ENCODE measurements around the gene RAB3B. TPM values are rescaled to one million over a fixed set of nuclear protein-coding genes. Genes with fewer than 3 reads are reported as not detected.
"Not testable (repeated sequence)": the region's sequence is repeated elsewhere in the genome, so short reads cannot be mapped to it uniquely, and the experiment has no call there.

Gene RAB3B, protein sequence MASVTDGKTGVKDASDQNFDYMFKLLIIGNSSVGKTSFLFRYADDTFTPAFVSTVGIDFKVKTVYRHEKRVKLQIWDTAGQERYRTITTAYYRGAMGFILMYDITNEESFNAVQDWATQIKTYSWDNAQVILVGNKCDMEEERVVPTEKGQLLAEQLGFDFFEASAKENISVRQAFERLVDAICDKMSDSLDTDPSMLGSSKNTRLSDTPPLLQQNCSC
- 38.3 TPM for total RNA-seq

DNA sequence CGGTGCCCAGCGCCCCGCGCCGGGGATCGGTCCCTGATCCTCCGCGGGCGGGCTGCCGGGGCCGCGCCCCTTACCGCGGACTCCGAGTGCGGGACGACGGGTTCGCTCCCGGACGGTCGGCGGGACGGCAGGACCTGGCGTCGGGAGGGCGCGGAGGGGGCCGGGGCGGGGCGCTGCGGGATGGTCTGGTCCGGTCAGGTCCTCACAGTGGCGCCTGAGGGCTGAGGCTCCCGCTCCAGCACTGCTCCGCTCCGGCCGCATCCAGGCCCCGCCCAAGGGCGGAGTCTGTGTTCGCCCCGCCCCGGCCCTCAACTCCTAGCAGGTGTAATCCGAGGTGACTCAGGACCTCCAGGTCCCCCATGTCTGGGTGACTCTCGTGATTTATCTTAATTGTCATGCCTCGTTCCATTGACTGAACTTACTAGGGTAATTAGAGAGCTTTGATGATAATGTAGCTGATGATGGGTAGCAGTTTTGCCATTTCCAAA is at the start of gene RAB3B:
RAB3B (minus strand) TSS at position 223 of the 488 bp plus-strand sequence. CDS start 13,583 bp downstream, outside the sequence.
- DNase-seq (ENCODE audit: low spot score): peak; percentile 74

DNA sequence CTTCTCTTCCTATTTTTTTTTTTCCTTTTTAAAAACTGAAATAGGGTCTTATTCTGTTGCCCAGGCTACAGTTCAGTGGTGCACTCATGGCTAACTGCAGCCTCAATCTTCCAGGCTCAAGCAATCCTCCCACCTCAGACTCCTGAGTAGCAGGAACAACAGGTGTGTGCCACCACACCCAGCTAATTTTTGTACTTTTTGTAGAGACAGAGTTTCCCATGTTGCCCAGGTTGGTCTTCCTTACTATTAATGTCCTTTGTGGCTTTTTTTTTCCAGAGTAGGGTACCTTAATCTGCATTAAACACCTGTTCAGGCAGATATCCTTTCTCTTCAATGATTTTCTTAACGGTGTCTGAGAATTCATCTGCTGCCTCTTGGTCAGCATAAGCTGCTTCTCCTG is 47.4 kb upstream of the RAB3B start:
- DNase-seq (ENCODE audit: low spot score): no peak

DNA sequence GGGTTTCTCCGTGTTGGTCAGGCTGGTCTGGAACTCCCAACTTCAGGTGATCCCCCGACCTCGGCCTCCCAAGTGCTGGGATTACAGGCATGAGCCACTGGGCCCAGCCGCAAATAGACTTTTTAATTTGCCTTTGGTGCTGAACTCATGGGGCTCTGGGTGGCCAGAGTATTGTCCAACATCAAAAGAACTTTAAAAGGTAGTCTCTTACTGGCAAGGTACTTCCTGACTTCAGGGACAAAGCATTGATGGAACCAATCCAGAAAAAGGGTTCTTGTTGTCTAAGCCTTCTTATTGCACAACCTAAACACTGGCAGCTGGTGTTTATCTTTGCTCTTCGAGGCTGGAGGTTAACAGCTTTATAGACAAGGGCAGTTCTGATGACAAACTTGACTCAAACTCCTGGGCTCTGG is 46.9 kb upstream of the RAB3B start:
- DNase-seq (ENCODE audit: low spot score): no peak

DNA sequence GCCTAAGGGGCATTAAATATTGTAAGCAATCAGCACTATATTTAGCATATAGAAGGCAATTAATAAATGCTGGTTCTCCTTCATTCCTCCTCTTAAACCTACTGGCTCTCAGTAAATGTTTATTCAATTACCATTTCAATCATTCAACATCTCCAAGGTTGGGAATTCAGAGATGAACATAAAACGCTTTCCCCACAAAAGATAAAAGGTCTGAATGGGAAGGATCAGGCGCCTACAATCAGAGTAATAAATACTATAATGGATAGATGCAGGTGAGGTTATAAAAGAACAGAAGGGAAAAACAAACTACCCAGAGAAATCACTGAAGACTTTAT is 43.5 kb upstream of the RAB3B start:
- DNase-seq (ENCODE audit: low spot score): no peak

DNA sequence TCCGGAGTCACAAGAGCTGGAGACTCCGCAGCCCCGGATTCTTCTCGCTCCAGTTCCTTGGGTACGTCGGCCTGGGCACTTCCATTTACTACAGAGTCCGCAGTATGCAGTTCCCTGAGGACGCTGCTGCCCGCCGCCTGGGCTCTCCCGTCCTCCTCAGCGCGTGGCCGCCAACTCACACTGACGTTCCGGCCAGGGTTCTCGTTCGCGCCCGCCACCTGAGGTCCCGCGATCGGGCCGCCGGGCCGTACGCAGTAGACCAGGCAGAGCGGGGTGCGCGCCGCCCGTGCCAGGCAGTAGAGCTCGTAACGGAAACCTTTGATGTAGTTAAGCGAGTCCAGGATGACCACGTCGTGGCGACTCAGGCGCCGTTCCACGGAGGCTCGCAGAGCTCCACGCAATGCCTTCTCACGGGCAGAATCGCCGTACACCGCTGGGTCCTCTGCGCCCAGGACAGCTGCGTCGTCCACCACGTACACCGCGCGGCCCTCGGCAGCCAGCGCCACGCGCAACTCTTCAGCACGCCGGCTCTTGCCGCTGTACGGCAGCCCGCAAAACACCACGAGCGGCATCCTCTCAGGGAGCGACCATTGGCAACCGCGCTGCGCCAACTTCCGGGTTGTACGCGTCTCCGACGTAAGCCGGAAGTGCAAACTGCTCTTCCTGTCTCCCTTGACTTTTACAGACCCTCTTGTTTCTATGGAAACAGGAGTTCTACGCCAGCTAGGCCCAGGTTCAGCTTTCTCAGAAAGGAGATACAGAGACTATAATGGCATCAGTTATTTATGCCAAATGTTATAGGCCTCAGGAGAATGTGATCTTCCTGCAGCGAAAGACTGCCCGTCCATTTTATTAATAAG is 42.9 kb upstream of the RAB3B start, which contains the start of gene KTI12:
KTI12 (minus strand) TSS at position 621 of the 860 bp plus-strand sequence; CDS start at position 572, 49 bp downstream.
- peak; percentile 88 for DNase-seq (ENCODE audit: low spot score)

DNA sequence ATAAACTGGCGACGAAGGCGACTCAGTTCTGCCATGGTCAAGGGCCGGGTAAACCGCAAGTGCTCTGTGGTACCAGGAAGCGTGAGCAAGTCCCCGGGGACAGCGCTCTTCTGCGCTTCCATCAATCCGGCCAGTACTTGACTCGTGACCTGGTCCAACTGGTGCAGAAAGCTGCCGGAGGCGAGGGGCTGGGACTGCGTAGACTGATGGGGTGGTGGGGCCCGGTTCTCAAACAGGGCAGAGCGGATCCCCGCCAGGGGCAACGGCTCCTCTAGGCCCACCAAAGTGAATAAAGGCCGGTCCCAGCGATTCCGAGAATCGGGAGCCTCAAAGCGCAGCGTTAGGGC is 42.3 kb upstream of the RAB3B start:
- DNase-seq (ENCODE audit: low spot score): peak; percentile 30

DNA sequence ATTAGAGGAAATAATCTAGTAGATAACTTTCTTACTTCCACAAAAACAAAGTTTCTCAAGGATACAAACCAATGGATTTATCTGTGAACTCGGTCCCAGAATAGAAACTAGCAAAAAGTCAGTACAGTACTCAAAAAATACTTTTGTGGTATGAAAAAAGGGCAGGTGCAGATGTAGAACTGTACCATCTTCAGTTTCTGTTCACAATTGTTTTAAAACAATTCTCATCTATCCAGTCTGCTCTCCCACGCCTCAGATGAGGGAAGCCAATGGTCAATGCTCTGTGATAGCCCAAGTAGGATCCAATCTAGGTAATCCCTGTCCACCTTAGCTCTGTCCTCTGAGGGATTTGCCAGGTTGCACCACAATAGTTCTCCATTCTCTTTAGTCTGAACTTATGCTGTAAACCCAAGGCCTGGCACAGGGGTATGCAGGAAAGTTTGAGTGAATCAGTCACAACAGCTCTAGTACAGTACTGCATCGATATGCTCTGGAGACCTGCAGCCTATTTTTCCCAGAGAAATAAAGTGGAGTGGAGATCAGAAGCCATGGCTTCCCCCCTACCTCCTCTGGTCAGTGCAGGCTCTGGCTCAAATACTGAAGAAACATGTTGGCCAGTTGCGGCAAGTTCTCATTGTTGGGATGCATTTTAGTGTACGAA is 41.8 kb upstream of the RAB3B start:
- no peak for DNase-seq (ENCODE audit: low spot score)

DNA sequence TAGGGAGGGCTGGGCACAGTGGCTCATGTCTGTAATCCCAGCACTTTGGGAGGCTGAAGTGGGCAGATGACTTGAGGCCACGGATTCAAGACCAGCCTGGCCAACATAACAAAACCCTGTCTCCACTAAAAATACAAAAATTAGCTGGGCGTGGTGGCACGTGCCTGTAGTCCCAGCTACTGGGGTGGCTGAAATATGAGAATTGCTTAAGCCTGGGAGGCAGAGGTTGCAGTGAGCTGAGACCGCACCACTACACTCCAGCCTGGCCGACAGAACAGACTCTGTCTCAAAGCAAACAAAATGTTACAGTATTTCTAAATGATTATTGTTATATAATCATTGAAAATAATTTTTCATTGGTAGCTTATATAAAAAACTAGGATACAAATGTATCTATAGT is 38.3 kb upstream of the RAB3B start:
- not testable (repeated sequence) for DNase-seq (ENCODE audit: low spot score)

DNA sequence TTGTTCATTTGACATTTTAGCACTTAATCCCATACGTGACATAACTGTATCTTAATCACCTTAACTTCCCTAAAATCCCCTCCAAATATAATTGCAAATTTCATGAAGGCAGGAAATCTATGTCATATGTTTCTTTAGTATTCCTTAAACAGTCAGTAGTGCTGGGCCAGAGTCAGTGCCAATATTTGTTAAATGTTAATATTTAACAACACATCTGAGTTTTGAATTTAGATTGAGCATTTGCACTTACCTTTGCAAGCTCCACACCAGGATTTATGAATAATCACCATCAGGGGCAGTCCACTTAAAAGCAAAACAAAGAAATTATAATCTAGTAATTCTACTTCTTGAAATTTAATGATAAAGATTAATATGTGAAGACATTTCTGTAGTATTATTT is 37.8 kb upstream of the RAB3B start:
- no peak for DNase-seq (ENCODE audit: low spot score)

DNA sequence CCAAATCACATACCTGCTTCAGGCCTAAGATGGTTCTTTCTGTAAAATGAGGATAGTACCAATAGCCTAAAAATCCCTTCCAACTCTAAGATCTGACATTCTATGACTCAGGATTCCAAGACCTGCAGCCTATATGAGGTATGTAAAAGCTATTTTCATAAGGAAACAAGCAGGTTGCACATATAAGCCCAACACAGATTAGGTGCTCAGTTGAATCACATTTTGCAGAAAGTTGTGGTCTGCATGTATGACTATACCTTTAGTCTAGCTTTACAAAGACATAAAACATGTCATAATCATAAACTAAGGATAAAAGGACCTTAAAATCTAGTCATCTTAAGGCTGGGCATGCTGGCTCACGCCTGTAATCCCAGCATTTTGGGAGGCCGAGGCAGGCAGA is 35.8 kb upstream of the RAB3B start:
- no peak for DNase-seq (ENCODE audit: low spot score)

DNA sequence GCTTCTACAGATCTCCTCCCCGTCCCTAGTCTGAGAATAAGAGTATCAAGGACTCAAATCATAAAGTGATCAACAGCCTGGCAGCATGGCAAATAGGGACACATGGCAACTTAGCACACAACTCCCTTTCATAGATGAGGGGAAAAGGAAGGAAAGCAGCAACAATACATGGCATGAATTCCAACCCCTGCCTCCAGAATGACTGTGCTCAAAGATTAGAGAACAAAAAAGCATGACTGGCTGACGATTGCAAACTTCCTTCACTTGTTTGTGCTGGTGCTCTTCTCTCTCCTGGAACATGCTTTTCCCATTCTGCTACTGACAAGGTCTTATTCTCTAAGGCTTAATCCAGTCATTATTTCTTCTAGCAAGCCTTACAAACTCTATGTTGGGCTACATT is 31.6 kb upstream of the RAB3B start:
- DNase-seq (ENCODE audit: low spot score): no peak

DNA sequence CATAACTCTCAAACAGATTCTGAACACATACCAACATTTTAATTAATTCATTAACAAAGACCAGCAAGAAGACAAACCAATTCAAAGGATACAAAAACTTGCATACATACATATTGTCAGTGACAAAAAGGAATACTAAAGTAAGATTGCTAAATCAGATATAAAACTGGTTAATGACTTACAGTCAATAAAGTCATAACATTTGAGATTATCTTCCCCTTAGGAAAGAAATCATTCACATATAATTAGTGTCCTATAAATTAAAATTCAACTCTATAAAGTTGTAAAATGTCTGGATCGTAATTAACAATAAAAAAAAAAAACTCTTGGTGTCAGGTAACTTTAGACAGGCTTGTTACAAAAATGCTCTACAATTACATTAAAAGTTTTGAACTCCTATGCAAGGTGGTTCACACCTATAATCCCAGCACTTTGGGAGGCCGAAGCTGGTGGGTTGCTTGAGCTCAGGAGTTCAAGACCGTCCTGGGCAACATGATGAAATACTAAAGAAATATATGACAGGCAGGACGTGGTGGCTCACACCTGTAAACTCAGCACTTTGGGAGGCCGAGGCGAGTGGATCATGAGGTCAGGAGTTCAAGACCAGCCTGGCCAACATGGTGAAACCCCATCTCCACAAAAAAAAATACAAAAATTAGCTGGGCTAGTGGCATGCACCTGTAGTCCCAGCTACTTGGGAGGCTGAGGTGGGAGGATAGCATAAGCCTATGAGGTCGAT is 17.7 kb upstream of the RAB3B start:
- no peak for DNase-seq (ENCODE audit: low spot score)

DNA sequence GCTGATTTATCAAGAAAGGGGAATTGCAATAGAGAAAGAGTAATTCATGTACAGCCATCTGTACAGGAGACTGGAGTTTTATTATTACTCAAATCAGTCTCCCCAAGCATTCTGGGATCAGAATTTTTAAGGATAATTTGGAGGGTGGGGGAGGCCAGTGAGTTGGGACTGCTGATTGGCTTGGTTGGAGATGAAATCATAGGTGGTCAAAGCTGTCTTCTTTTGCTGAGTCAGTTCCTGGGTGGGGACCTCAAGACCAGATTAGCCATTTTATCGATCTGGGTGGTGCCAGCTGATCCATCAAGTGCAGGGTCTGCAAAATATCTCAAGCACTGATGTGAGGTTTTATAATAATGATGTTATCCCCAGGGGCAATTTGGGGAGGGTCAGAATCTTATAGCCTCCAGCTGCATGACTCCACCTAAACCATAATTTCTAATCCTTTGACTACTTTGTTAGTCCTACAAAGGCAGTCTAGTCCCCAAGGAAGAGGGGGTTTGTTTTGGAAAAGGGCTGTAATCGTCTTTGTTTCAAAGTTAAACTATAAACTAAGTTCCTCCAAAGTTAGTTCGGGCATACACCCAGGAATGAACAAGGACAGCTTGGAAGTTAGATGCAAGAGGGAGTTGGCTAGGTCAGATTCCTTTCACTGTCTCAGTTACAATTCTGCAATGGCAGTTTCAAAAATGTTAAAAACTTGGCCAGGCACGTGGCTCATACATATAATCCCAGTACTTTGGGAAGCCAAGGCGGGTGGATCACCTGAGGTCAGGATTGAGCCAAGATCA is 16.9 kb upstream of the RAB3B start:
- no peak for DNase-seq (ENCODE audit: low spot score)

DNA sequence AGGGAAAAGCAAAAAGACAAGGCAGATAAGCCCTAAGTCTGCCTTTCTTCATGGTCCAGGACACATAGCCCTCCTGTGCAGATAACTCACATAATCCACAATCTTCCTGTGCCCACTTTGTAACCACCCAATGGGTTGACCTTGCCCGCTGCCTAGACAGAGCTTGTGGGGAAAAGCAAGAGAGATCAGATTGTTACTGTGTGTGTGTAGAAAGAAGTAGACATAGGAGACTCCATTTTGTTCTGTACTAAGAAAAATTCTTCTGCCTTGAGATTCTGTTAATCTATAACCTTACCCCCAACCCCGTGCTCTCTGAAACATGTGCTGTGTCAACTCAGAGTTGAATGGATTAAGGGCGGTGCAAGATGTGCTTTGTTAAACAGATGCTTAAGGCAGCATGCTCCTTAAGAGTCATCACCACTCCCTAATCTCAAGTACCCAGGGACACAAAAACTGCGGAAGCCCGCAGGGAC is 15.6 kb upstream of the RAB3B start:
- not testable (repeated sequence) for DNase-seq (ENCODE audit: low spot score)

DNA sequence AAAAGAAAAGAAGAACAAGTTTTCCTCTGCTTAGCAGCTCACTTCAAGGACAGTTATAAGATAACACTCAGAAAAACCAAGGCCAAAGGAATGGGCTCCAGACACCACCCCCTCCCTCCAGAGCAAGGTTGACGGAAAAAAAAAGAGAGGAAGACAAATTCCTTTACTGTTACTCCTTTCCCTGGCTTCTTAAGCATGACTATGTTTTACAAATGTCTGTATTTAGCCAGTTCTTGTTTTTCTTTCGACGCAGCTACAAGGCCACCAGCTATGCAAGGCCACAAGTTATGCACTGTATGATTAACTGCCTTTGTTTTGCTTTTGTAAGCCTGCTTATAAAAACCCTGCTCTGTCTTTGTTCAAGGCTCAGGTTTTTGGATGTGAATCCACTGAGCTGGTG is 15.0 kb upstream of the RAB3B start:
- DNase-seq (ENCODE audit: low spot score): not testable (repeated sequence)

DNA sequence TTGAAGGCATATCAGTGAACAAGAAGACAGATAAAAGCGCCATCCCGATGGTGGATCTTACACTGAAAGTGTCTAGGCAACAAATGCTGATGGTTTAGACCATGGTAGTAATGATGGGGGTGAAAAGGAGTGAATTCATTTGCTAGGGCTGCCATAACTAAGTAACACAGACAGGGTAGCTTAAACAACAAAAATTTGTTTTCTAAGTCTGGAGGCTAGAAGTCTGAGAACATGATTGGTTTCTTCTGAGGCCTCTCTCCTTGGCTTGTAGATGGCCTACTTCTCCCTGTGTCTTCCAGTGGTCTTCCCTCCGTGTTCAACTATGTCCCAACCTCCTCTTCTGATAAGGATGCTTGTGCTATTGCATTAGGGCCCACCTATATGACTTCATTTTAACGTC is 13.4 kb upstream of the RAB3B start:
- DNase-seq (ENCODE audit: low spot score): no peak

DNA sequence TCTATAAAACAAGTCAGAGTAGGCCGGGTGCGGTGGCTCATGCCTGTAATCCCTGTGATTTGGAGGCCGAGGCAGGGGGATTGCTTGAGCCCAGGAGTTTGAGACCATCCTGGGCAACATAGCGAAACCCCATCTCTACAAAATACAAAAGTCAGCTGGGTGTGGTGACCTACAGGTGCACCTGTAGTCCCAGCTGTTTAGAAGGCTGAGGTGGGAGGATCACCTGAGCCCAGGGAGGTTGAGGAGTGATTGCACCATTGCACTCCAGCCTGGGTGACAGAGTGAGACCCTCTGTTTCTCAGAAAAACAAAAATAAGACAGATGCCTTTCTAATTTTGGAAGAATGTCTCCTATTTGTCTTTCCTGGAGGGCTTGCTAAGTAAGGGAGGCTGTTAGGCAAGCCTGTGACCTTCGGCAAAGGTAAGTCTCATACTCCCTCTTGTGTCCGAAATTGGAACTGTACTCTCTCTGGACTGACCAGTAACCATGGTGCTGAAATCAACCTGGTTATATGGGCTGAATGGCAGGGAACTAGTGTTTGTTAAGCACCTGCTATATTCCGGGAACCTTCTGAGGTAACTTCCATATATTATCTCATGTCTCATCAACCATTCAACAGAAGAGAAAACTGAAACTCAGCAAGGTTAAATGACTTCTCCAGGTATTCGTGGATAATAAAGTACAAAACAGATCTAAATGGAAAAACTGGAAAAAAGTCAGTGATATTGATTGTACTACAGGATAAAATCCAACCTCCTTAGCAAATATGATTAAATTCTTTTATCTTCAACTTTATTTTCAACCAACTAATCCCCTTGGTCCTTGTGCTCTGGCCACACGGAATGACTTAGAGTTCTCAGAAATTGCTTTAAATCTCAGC is 11.8 kb upstream of the RAB3B start:
- DNase-seq (ENCODE audit: low spot score): peak; percentile 82

DNA sequence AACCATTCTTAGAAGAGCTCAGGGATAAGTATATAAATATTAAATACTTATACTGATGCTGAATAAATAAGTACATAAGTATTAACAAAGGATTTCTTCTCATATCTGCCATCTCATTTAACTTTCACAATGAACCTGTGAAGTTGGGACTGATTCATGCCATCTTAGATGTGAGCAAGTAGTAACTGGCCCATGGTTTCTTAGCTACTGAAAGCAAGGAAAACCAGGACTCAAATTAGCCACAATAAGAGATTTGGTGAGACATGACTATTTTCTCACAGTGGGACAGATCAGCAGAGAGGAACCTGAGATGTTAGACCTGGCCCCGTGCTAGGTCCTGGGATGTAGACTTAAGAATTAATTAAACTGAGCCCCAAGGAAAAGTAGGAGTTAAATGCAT is 8.2 kb upstream of the RAB3B start:
- DNase-seq (ENCODE audit: low spot score): no peak

DNA sequence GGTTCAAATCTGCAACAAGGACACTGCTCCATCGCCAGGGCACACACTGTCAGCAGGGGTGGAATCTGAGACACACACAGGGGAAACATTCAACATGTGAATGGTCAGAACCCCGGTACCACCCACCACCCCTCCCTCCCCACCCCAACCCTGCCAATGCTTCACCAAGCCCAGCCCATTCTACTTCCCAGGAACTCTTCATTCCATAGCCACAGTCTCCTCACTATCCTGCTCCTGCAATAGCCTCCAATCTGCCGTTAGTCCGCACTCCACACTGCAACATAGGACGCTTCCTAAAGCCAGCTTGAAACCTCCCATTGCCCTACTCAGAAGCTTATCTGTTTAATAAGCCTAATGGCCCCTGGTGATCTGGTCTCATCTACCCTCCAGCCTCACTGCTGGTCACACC is 7.5 kb upstream of the RAB3B start:
- DNase-seq (ENCODE audit: low spot score): no peak
